IPS-15b (cell line): ENCODE results near the gene EFNA3.

Experiments used
- H3K27me3 ChIP-seq: one replicate; pipeline ENCODE4 v1.6.1; 2013; ENCODE audit warnings: low read length; ENCODE audit not compliant: control insufficient read depth, insufficient read depth
- H3K36me3 ChIP-seq: one replicate; pipeline ENCODE4 v1.6.1; 2013; ENCODE audit warnings: low read length; ENCODE audit not compliant: control insufficient read depth, insufficient read depth
- H3K4me1 ChIP-seq: one replicate; pipeline ENCODE4 v1.6.1; 2013; ENCODE audit warnings: mild to moderate bottlenecking, low read length; ENCODE audit not compliant: control insufficient read depth, insufficient read depth
- H3K4me3 ChIP-seq: one replicate; pipeline ENCODE4 v1.5.1; 2013; ENCODE audit warnings: low read depth, low read length
- H3K9ac ChIP-seq: one replicate; pipeline ENCODE4 v1.6.1; 2013; ENCODE audit warnings: low read depth, mild to moderate bottlenecking, low read length
- H3K9me3 ChIP-seq: one replicate; pipeline ENCODE4 v1.6.1; 2013; ENCODE audit warnings: mild to moderate bottlenecking, low read length; ENCODE audit not compliant: control insufficient read depth, insufficient read depth

EFNA3 gene

GRCh38 chr1:155093911-155094621 lies 15.4 kb downstream of the EFNA3 start:
- Histone ChIP-seq H3K9ac (no peak overlapping the region), H3K36me3 (no peaks in the 10 kb centered on the region), H3K27me3 (peaks cover 16% of the 10 kb centered on the region), H3K4me1 (peaks cover 10% of the 10 kb centered on the region), H3K4me3 (no peak overlapping the region), H3K9me3 (no peaks in the 10 kb centered on the region)

DNA sequence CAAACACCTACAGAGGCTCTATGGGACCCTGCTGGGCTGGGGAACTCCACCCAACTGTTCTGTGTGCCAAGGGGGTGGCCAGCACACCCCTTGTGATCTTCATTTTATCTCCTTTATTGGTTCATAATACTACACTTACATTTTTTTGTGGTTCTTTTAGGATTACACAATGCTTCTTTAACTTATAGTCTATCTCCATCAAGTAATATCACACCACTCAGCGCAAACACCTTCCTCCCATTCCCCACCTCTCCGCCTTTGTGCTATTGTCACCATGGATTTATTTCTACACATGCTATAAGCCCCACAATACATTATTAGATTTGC lies 15.9 kb downstream of the EFNA3 start:
- Histone ChIP-seq H3K9ac (no peak overlapping the region), H3K36me3 (no peaks in the 10 kb centered on the region), H3K27me3 (peaks cover 16% of the 10 kb centered on the region), H3K4me1 (peaks cover 10% of the 10 kb centered on the region), H3K9me3 (no peaks in the 10 kb centered on the region), H3K4me3 (no peak overlapping the region)

GRCh38 chr1:155099331-155099730 lies 20.7 kb downstream of the EFNA3 start:
- H3K9ac ChIP-seq = no peak overlapping the region

GRCh38 chr1:155103325-155103724 lies 24.7 kb downstream of the EFNA3 start:
- Histone ChIP-seq H3K4me1 (no peaks in the 10 kb centered on the region), H3K27me3 (no peaks in the 10 kb centered on the region), H3K9me3 (no peaks in the 10 kb centered on the region), H3K4me3 (no peak overlapping the region), H3K9ac (no peak overlapping the region), H3K36me3 (no peaks in the 10 kb centered on the region)

More at GRCh38 chr1:155099331-155099730, 20.7 kb downstream of the EFNA3 start:
- H3K27me3 ChIP-seq = no peaks in the 10 kb centered on the region
- no peaks in the 10 kb centered on the region for H3K36me3 ChIP-seq
- H3K9me3 ChIP-seq = no peaks in the 10 kb centered on the region
- H3K4me1 ChIP-seq = peaks cover 3% of the 10 kb centered on the region
- H3K4me3 ChIP-seq = no peak overlapping the region

GRCh38 chr1:155104605-155105534 lies 26.2 kb downstream of the EFNA3 start:
- Histone ChIP-seq H3K4me3 (no peak overlapping the region), H3K36me3 (no peaks in the 10 kb centered on the region), H3K9me3 (no peaks in the 10 kb centered on the region), H3K9ac (no peak overlapping the region), H3K27me3 (no peaks in the 10 kb centered on the region), H3K4me1 (no peaks in the 10 kb centered on the region)

- no peak overlapping the region for H3K9ac ChIP-seq
- no peaks in the 10 kb centered on the region for H3K9me3 ChIP-seq
- no peaks in the 10 kb centered on the region for H3K36me3 ChIP-seq
- no peak overlapping the region for H3K4me3 ChIP-seq
- H3K27me3 ChIP-seq = no peaks in the 10 kb centered on the region
- no peaks in the 10 kb centered on the region for H3K4me1 ChIP-seq
Observed at GRCh38 chr1:155105604-155106011, 27.0 kb downstream of the EFNA3 start.

- H3K27me3 ChIP-seq = no peaks in the 10 kb centered on the region
- H3K9me3 ChIP-seq = no peaks in the 10 kb centered on the region
- H3K9ac ChIP-seq = no peak overlapping the region
- H3K36me3 ChIP-seq = no peaks in the 10 kb centered on the region
- H3K4me3 ChIP-seq = no peak overlapping the region
- no peaks in the 10 kb centered on the region for H3K4me1 ChIP-seq
Observed at GRCh38 chr1:155106862-155107261, 28.2 kb downstream of the EFNA3 start.

DNA sequence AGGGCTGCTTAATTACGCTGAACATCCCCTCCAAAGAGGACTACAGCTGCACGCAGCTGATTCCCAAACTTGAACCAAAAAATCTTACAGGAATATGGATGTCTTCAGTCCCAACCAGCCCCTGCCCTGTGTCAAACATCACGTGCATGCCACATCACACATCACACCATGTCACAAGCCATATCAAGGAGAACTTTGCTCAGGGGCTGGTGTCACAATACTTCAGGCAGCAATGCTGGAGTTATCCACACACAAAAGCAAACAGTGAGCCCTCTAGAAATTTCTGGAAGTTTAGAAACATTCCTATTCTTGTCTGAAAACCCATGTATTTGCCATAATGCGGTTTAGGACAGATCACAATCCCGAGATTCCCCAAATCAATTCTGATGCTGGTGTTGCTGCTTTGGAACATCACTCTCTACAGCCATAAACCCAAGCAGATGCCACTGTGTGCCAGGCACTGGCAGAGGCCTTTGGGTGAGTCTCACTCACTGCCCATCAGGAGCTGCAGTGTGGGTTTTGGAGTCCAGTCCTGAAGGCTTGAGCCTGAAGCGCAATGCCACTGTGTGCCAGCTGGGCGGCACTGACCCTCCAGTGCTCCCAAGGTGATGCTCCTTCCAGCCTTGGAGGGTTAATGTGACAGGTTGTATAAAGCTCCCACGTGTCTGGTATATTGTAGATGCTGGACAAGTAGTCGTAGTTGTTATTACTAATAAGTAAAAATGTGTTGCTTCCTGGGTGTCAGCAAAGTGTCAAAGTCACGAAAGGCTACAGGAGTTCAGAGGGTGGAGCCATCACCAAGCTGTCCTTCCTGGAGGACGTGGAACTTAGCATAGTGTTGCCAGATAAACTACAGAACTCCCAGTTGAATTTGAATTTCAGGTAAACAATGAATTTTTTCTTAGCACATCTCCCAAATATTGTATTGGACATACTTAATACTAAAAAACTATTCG lies 28.9 kb downstream of the EFNA3 start:
- H3K36me3 ChIP-seq = no peaks in the 10 kb centered on the region
- H3K27me3 ChIP-seq = no peaks in the 10 kb centered on the region
- H3K9me3 ChIP-seq = no peaks in the 10 kb centered on the region
- no peak overlapping the region for H3K9ac ChIP-seq
- no peak overlapping the region for H3K4me3 ChIP-seq
- H3K4me1 ChIP-seq = no peaks in the 10 kb centered on the region

DNA sequence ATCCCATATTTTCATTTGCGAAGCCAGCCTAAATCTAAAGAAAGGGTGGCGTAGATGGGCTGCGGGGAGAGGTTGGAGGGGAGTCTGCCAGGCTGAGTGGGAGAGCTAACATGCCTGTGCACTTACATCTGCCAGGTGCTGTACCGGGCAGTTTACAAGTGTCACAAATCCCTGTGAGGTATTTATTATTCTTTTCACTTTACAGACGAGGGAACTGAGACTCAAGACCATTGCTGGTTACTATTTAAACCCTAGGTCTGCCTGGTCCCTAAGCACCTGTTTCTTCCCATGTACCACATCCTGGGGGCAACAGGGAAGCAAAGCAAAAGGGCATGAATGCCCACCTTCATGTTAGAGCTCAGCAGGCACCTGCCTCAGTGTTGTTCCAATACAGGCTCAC lies 29.7 kb downstream of the EFNA3 start:
- Histone ChIP-seq H3K9ac (no peak overlapping the region), H3K4me1 (no peaks in the 10 kb centered on the region), H3K27me3 (no peaks in the 10 kb centered on the region), H3K4me3 (no peak overlapping the region), H3K9me3 (no peaks in the 10 kb centered on the region), H3K36me3 (no peaks in the 10 kb centered on the region)

DNA sequence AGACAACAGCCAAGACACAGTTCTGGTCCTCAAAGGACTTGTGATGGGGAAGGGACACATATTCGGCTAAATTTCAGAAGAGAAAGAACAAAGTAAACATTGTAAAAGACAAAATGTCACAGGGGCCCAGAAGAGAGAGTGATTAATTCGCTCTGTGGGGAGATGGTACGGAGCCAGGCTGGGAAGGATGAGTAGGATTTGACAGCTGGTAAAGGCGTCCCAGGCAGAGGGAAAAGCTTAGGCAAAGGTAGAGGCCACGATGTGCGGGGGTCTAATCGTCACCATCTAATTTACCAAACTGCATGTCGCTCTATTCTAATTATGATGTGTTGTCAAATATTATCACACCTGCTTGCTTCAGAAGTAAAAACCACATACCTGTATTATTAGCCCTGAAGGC lies 31.7 kb downstream of the EFNA3 start:
- H3K4me3 ChIP-seq = no peak overlapping the region
- no peak overlapping the region for H3K9ac ChIP-seq
- H3K4me1 ChIP-seq = no peaks in the 10 kb centered on the region
- no peaks in the 10 kb centered on the region for H3K36me3 ChIP-seq
- no peaks in the 10 kb centered on the region for H3K9me3 ChIP-seq
- no peaks in the 10 kb centered on the region for H3K27me3 ChIP-seq

- Histone ChIP-seq H3K9ac (no peak overlapping the region), H3K4me3 (no peak overlapping the region), H3K9me3 (no peaks in the 10 kb centered on the region), H3K27me3 (no peaks in the 10 kb centered on the region), H3K4me1 (no peaks in the 10 kb centered on the region), H3K36me3 (no peaks in the 10 kb centered on the region)
Observed at GRCh38 chr1:155110826-155111225, 32.2 kb downstream of the EFNA3 start.
